ENCODE measurements around the gene TRAPPC3L.

The TRAPPC3L gene

GRCh38 chr6:116450185-116450710 is 95.2 kb downstream of the TRAPPC3L start:
- Histone ChIP-seq H3K27me3 (ENCODE audit: low read depth, low read length) (no peaks in the 10 kb centered on the region), H3K9me3 (ENCODE audit: control insufficient read depth in 1 of 2, low read length in 2 of 2) (no peaks in the 10 kb centered on the region), H3K4me3 (ENCODE audit: low read depth in 1 of 2, low read length in 2 of 2) (no peak overlapping the region), H3K27ac (ENCODE audit: low read length) (no peak overlapping the region), H3K4me1 (ENCODE audit: control insufficient read depth in 1 of 2, insufficient read depth in 2 of 2, low read length in 2 of 2) (peaks cover 0 to 4% of the 10 kb centered on the region in 2 donors), H3K36me3 (ENCODE audit: control insufficient read depth in 1 of 2, insufficient read depth in 2 of 2, low read length in 2 of 2) (no peaks in the 10 kb centered on the region)

DNA sequence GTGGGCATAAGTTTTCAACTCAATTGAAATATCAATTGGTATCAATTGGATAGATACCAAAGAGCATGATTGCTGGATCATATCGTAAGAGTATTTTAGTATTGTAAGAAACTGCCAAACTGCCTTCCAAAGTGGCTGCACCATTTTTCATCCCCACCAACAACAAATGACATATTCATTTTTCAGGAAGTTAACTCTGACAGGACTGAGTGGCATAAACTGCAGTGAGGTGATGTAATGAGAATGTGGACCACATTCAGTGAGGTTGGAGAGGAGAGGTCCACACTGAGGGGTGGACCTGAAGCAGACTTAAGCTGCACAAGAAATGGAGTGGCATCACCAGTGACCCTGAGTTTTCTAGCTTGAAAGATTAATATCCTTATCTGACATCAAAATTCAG is 95.9 kb downstream of the TRAPPC3L start:
- no peaks in the 10 kb centered on the region for H3K36me3 ChIP-seq (ENCODE audit: control insufficient read depth in 1 of 2, insufficient read depth in 2 of 2, low read length in 2 of 2)
- no peaks in the 10 kb centered on the region for H3K9me3 ChIP-seq (ENCODE audit: control insufficient read depth in 1 of 2, low read length in 2 of 2)
- no peak overlapping the region for H3K4me3 ChIP-seq (ENCODE audit: low read depth in 1 of 2, low read length in 2 of 2)
- H3K27me3 ChIP-seq (ENCODE audit: low read depth, low read length) = no peaks in the 10 kb centered on the region
- no peak overlapping the region for H3K27ac ChIP-seq (ENCODE audit: low read length)
- peaks cover 0 to 4% of the 10 kb centered on the region in 2 donors for H3K4me1 ChIP-seq (ENCODE audit: control insufficient read depth in 1 of 2, insufficient read depth in 2 of 2, low read length in 2 of 2)

GRCh38 chr6:116447496-116448011 is 97.9 kb downstream of the TRAPPC3L start:
- no peaks in the 10 kb centered on the region for H3K27me3 ChIP-seq (ENCODE audit: low read depth, low read length)

DNA sequence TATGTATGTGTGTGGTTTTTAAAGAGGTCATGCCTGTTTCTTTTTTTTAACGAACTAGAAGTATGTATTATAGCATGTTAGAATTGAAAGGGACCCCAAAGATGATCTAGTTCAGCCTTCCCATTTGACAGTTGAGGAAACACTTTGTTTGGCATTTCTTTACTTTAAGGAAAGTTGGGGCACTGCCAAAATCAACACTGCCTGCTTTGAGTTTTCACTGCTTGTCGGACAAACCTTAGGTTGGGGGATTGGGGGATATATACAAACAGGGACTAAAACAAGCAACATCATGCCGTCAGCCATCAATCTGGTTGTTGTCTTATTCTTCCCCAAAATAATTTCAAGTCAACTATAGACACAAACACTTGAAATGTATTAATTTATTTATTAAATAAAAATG is 98.4 kb downstream of the TRAPPC3L start:
- Histone ChIP-seq H3K4me3 (ENCODE audit: low read depth in 1 of 2, low read length in 2 of 2) (no peak overlapping the region), H3K4me1 (ENCODE audit: control insufficient read depth in 1 of 2, insufficient read depth in 2 of 2, low read length in 2 of 2) (peaks cover 0 to 4% of the 10 kb centered on the region in 2 donors), H3K27me3 (ENCODE audit: low read depth, low read length) (no peaks in the 10 kb centered on the region), H3K36me3 (ENCODE audit: control insufficient read depth in 1 of 2, insufficient read depth in 2 of 2, low read length in 2 of 2) (no peaks in the 10 kb centered on the region), H3K27ac (ENCODE audit: low read length) (no peak overlapping the region), H3K9me3 (ENCODE audit: control insufficient read depth in 1 of 2, low read length in 2 of 2) (no peaks in the 10 kb centered on the region)

More at GRCh38 chr6:116447496-116448011, 97.9 kb downstream of the TRAPPC3L start:
- Histone ChIP-seq H3K36me3 (ENCODE audit: control insufficient read depth in 1 of 2, insufficient read depth in 2 of 2, low read length in 2 of 2) (no peaks in the 10 kb centered on the region), H3K4me3 (ENCODE audit: low read depth in 1 of 2, low read length in 2 of 2) (no peak overlapping the region), H3K27ac (ENCODE audit: low read length) (no peak overlapping the region), H3K4me1 (ENCODE audit: control insufficient read depth in 1 of 2, insufficient read depth in 2 of 2, low read length in 2 of 2) (peaks cover 0 to 4% of the 10 kb centered on the region in 2 donors), H3K9me3 (ENCODE audit: control insufficient read depth in 1 of 2, low read length in 2 of 2) (no peaks in the 10 kb centered on the region)

GRCh38 chr6:116446399-116446798 is 99.1 kb downstream of the TRAPPC3L start:
- Histone ChIP-seq H3K4me1 (ENCODE audit: control insufficient read depth in 1 of 2, insufficient read depth in 2 of 2, low read length in 2 of 2) (peaks cover 0 to 4% of the 10 kb centered on the region in 2 donors), H3K36me3 (ENCODE audit: control insufficient read depth in 1 of 2, insufficient read depth in 2 of 2, low read length in 2 of 2) (no peaks in the 10 kb centered on the region), H3K27ac (ENCODE audit: low read length) (no peak overlapping the region), H3K4me3 (ENCODE audit: low read depth in 1 of 2, low read length in 2 of 2) (no peak overlapping the region), H3K9me3 (ENCODE audit: control insufficient read depth in 1 of 2, low read length in 2 of 2) (no peaks in the 10 kb centered on the region), H3K27me3 (ENCODE audit: low read depth, low read length) (no peaks in the 10 kb centered on the region)

DNA sequence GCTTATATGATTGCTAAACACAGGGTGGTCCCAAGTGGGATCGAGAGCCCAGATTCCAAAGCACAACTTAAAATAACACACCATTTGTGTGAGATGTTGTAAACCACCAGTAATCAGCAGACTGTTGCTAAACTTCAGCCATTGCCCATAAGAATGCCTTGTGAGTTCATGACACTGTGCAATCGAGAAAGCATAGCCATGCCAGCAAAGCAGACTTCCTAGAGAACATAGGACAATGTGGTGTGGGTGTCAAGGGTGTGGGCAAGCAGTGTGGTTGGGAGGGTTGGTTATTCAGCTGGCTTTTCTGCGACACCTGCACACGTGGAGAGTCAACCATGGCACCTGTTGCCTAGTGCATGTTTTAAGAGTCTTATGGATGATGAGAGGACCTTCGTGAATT is 100.4 kb downstream of the TRAPPC3L start:
- Histone ChIP-seq H3K36me3 (ENCODE audit: control insufficient read depth in 1 of 2, insufficient read depth in 2 of 2, low read length in 2 of 2) (no peaks in the 10 kb centered on the region), H3K4me3 (ENCODE audit: low read depth in 1 of 2, low read length in 2 of 2) (no peak overlapping the region), H3K27me3 (ENCODE audit: low read depth, low read length) (no peaks in the 10 kb centered on the region), H3K9me3 (ENCODE audit: control insufficient read depth in 1 of 2, low read length in 2 of 2) (no peaks in the 10 kb centered on the region), H3K27ac (ENCODE audit: low read length) (no peak overlapping the region), H3K4me1 (ENCODE audit: control insufficient read depth in 1 of 2, insufficient read depth in 2 of 2, low read length in 2 of 2) (peaks cover 0 to 4% of the 10 kb centered on the region in 2 donors)

All from muscle layer of duodenum (tissue), 2 donors.